Measurements from ENCODE around the gene LTBP3.

The LTBP3 gene

GRCh38 chr11:65558002-65558929 is at the start of gene LTBP3:
TSS of gene LTBP3 (minus strand) at chr11:65558359. CDS start at chr11:65557959, 400 bp downstream.
- DNase-seq (ENCODE audit: low read depth in 2 of 3, low spot score in 1 of 3), result no peak

GRCh38 chr11:65606876-65607613 is 48.9 kb upstream of the LTBP3 start:
- DNase-seq (ENCODE audit: low read depth in 2 of 3, low spot score in 1 of 3), result no peak

GRCh38 chr11:65604258-65604657 is 46.1 kb upstream of the LTBP3 start:
- no peak for DNase-seq (ENCODE audit: low read depth in 2 of 3, low spot score in 1 of 3)

GRCh38 chr11:65599955-65600246 is 41.7 kb upstream of the LTBP3 start:
- no peak for DNase-seq (ENCODE audit: low read depth in 2 of 3, low spot score in 1 of 3)

GRCh38 chr11:65599216-65599954 is 41.2 kb upstream of the LTBP3 start:
- no peak for DNase-seq (ENCODE audit: low read depth in 2 of 3, low spot score in 1 of 3)

GRCh38 chr11:65598258-65598699 is 40.1 kb upstream of the LTBP3 start:
- DNase-seq (ENCODE audit: low read depth in 2 of 3, low spot score in 1 of 3), result no peak

- DNase-seq (ENCODE audit: low read depth in 2 of 3, low spot score in 1 of 3), result no peak
Observed at GRCh38 chr11:65596520-65596919, 38.4 kb upstream of the LTBP3 start.

- no peak for DNase-seq (ENCODE audit: low read depth in 2 of 3, low spot score in 1 of 3)
Observed at GRCh38 chr11:65595543-65596281, 37.6 kb upstream of the LTBP3 start, which contains the start of gene KCNK7. TSS of gene KCNK7 (minus strand) at chr11:65595800. CDS start at chr11:65595772, 28 bp downstream.

- DNase-seq (ENCODE audit: low read depth in 2 of 3, low spot score in 1 of 3), result no peak
Observed at GRCh38 chr11:65595131-65595530, 37.0 kb upstream of the LTBP3 start.

GRCh38 chr11:65593518-65594414 is 35.6 kb upstream of the LTBP3 start:
- DNase-seq (ENCODE audit: low read depth in 2 of 3, low spot score in 1 of 3), result no peak

GRCh38 chr11:65592858-65593517 is 34.8 kb upstream of the LTBP3 start:
- no peak for DNase-seq (ENCODE audit: low read depth in 2 of 3, low spot score in 1 of 3)

GRCh38 chr11:65591939-65592857 is 34.0 kb upstream of the LTBP3 start:
- DNase-seq (ENCODE audit: low read depth in 2 of 3, low spot score in 1 of 3), result no peak

- DNase-seq (ENCODE audit: low read depth in 2 of 3, low spot score in 1 of 3), result no peak
Observed at GRCh38 chr11:65590240-65590738, 32.1 kb upstream of the LTBP3 start.

GRCh38 chr11:65589444-65590239 is 31.5 kb upstream of the LTBP3 start:
- no peak for DNase-seq (ENCODE audit: low read depth in 2 of 3, low spot score in 1 of 3)

- DNase-seq (ENCODE audit: low read depth in 2 of 3, low spot score in 1 of 3), result peak; percentile 65 to 73 (median 70)
Observed at GRCh38 chr11:65588199-65589054, 30.3 kb upstream of the LTBP3 start.

- DNase-seq (ENCODE audit: low read depth in 2 of 3, low spot score in 1 of 3), result no peak
Observed at GRCh38 chr11:65586676-65587075, 28.5 kb upstream of the LTBP3 start.

Data from stimulated activated CD4-positive, alpha-beta T cell treated with anti-CD3 and anti-CD28 coated beads, Interleukin-12 subunit alpha, Interleukin-12 subunit beta, amount 100 ng/mL, for 48 hours (primary cell).